Subcutaneous abdominal adipose tissue (tissue), 5 donors: ENCODE data around the gene TRAK1.

ENCODE experiments used
- H3K27ac ChIP-seq: one replicate; pipeline ENCODE4 v1.7.0; 2013; ENCODE audit warnings: low read depth, mild to moderate bottlenecking, inconsistent platforms, low read length, moderate library complexity
- H3K27me3 ChIP-seq, 5 donors: one replicate each; pipeline ENCODE4 v1.7.0; 2013; ENCODE audit warnings: low read length in 5 of 5, inconsistent platforms in 1 of 5; ENCODE audit not compliant: control insufficient read depth in 5 of 5, insufficient read depth in 4 of 5
- H3K36me3 ChIP-seq, 5 donors: one replicate each; pipeline ENCODE4 v1.7.0; 2013; ENCODE audit warnings: low read length in 5 of 5; ENCODE audit not compliant: control insufficient read depth in 5 of 5, insufficient read depth in 5 of 5
- H3K4me1 ChIP-seq, 5 donors: one replicate each; pipeline ENCODE4 v1.7.0; 2013; ENCODE audit warnings: low read length in 5 of 5, mild to moderate bottlenecking in 3 of 5, moderate library complexity in 1 of 5; ENCODE audit not compliant: control insufficient read depth in 5 of 5, insufficient read depth in 5 of 5
- H3K4me3 ChIP-seq, 5 donors: one replicate each; pipeline ENCODE4 v1.7.0; 2013; ENCODE audit warnings: low read length in 5 of 5, low read depth in 1 of 5
- H3K9ac ChIP-seq, 5 donors: one replicate each; pipeline ENCODE4 v1.7.0; 2013; ENCODE audit warnings: low read length in 5 of 5, mild to moderate bottlenecking in 4 of 5, moderate library complexity in 3 of 5
- H3K9me3 ChIP-seq, 5 donors: one replicate each; pipeline ENCODE4 v1.7.0; 2013; ENCODE audit warnings: low read length in 5 of 5; ENCODE audit not compliant: control insufficient read depth in 5 of 5
- donor health status: healthy.
- donor health status: healthy.
- donor health status: healthy.
- donor health status: healthy.
- donor health status: healthy.

TRAK1 gene

GRCh38 chr3:42162462-42162861 is 71.3 kb downstream of the TRAK1 start:
- Histone ChIP-seq H3K36me3 (no peaks in the 10 kb centered on the region), H3K9me3 (no peaks in the 10 kb centered on the region), H3K27me3 (no peaks in the 10 kb centered on the region), H3K4me3 (no peak overlapping the region), H3K27ac (no peak overlapping the region), H3K9ac (peak overlapping the region in 1 of 5 donors; percentile 33), H3K4me1 (peaks cover 14 to 69% (median 57%) of the 10 kb centered on the region in 5 donors)

- Histone ChIP-seq H3K9me3 (no peaks in the 10 kb centered on the region), H3K4me3 (no peak overlapping the region), H3K4me1 (peaks cover 14 to 69% (median 54%) of the 10 kb centered on the region in 5 donors), H3K9ac (peak overlapping the region in 2 of 5 donors; percentile 1 to 49), H3K27me3 (no peaks in the 10 kb centered on the region), H3K36me3 (no peaks in the 10 kb centered on the region), H3K27ac (no peak overlapping the region)
Observed at GRCh38 chr3:42163622-42164244, 72.6 kb downstream of the TRAK1 start.

GRCh38 chr3:42164656-42165055 is 73.5 kb downstream of the TRAK1 start:
- no peak overlapping the region for H3K4me3 ChIP-seq
- no peaks in the 10 kb centered on the region for H3K9me3 ChIP-seq
- no peak overlapping the region for H3K27ac ChIP-seq
- H3K36me3 ChIP-seq = no peaks in the 10 kb centered on the region
- peak overlapping the region in 3 of 5 donors; percentile 11 to 49 (median 23) for H3K9ac ChIP-seq
- H3K4me1 ChIP-seq = peaks cover 12 to 63% (median 50%) of the 10 kb centered on the region in 5 donors
- no peaks in the 10 kb centered on the region for H3K27me3 ChIP-seq

- H3K9ac ChIP-seq = no peak overlapping the region
- no peak overlapping the region for H3K4me3 ChIP-seq
- no peaks in the 10 kb centered on the region for H3K9me3 ChIP-seq
- H3K36me3 ChIP-seq = no peaks in the 10 kb centered on the region
- no peak overlapping the region for H3K27ac ChIP-seq
- H3K4me1 ChIP-seq = peaks cover 11 to 63% (median 45%) of the 10 kb centered on the region in 5 donors
- no peaks in the 10 kb centered on the region for H3K27me3 ChIP-seq
Observed at GRCh38 chr3:42165211-42165610, 74.1 kb downstream of the TRAK1 start.

- Histone ChIP-seq H3K27ac (no peak overlapping the region), H3K4me1 (peaks cover 10 to 56% (median 38%) of the 10 kb centered on the region in 5 donors), H3K36me3 (no peaks in the 10 kb centered on the region), H3K4me3 (no peak overlapping the region), H3K9me3 (no peaks in the 10 kb centered on the region), H3K9ac (no peak overlapping the region), H3K27me3 (no peaks in the 10 kb centered on the region)
Observed at GRCh38 chr3:42166214-42166613, 75.1 kb downstream of the TRAK1 start.

- Histone ChIP-seq H3K36me3 (no peaks in the 10 kb centered on the region), H3K27me3 (no peaks in the 10 kb centered on the region), H3K9me3 (no peaks in the 10 kb centered on the region), H3K4me1 (peaks cover 10 to 50% (median 38%) of the 10 kb centered on the region in 5 donors), H3K9ac (no peak overlapping the region), H3K27ac (no peak overlapping the region), H3K4me3 (no peak overlapping the region)
Observed at GRCh38 chr3:42166662-42167300, 75.6 kb downstream of the TRAK1 start.

GRCh38 chr3:42169579-42170120 is 78.5 kb downstream of the TRAK1 start:
- H3K4me1 ChIP-seq = peaks cover 4 to 44% (median 40%) of the 10 kb centered on the region in 5 donors
- no peaks in the 10 kb centered on the region for H3K36me3 ChIP-seq
- H3K27me3 ChIP-seq = no peaks in the 10 kb centered on the region
- peak overlapping the region in 1 of 5 donors; percentile 4 for H3K9ac ChIP-seq
- H3K27ac ChIP-seq = no peak overlapping the region
- no peak overlapping the region for H3K4me3 ChIP-seq
- no peaks in the 10 kb centered on the region for H3K9me3 ChIP-seq

GRCh38 chr3:42172047-42172654 is 81.0 kb downstream of the TRAK1 start:
- Histone ChIP-seq H3K27ac (no peak overlapping the region), H3K27me3 (no peaks in the 10 kb centered on the region), H3K4me1 (peaks cover 3 to 49% (median 47%) of the 10 kb centered on the region in 5 donors), H3K36me3 (peaks cover 0 to 2% (median 0%) of the 10 kb centered on the region in 5 donors), H3K4me3 (no peak overlapping the region), H3K9ac (no peak overlapping the region), H3K9me3 (no peaks in the 10 kb centered on the region)

GRCh38 chr3:42173307-42173706 is 82.2 kb downstream of the TRAK1 start:
- H3K9me3 ChIP-seq = no peaks in the 10 kb centered on the region
- no peak overlapping the region for H3K27ac ChIP-seq
- H3K4me3 ChIP-seq = no peak overlapping the region
- peaks cover 0 to 9% (median 5%) of the 10 kb centered on the region in 5 donors for H3K36me3 ChIP-seq
- peaks cover 3 to 61% (median 57%) of the 10 kb centered on the region in 5 donors for H3K4me1 ChIP-seq
- H3K9ac ChIP-seq = no peak overlapping the region
- no peaks in the 10 kb centered on the region for H3K27me3 ChIP-seq
